Measurements from ENCODE around the gene RSF1. TPM values are rescaled to one million over a fixed set of nuclear protein-coding genes. Genes with fewer than 3 reads are reported as not detected.

RSF1 gene
- total RNA-seq, 1 donor from 2014 or later, result 45.3 TPM

GRCh38 chr11:77750394-77751156 is 69.9 kb downstream of the RSF1 start:
- Mint-ChIP-seq H3K9me3 (no peaks in the 10 kb centered on the region), H3K36me3 (ENCODE audit: low read depth) (peaks cover 15% of the 10 kb centered on the region), H3K4me3 (no peak overlapping the region), H3K27ac (no peak overlapping the region), H3K4me1 (no peaks in the 10 kb centered on the region), H3K27me3 (no peaks in the 10 kb centered on the region)
- DNase-seq, result no peak
- intact Hi-C loops (cut with micrococcal nuclease), result no loop called here

GRCh38 chr11:77749232-77749631 is 71.3 kb downstream of the RSF1 start:
- H3K27me3 Mint-ChIP-seq, result no peaks in the 10 kb centered on the region
- peaks cover 15% of the 10 kb centered on the region for H3K36me3 Mint-ChIP-seq (ENCODE audit: low read depth)
- intact Hi-C loops (cut with micrococcal nuclease), result no loop called here
- no peaks in the 10 kb centered on the region for H3K4me1 Mint-ChIP-seq
- H3K9me3 Mint-ChIP-seq, result no peaks in the 10 kb centered on the region
- H3K4me3 Mint-ChIP-seq, result no peak overlapping the region
- no peak for DNase-seq
- no peak overlapping the region for H3K27ac Mint-ChIP-seq

DNA sequence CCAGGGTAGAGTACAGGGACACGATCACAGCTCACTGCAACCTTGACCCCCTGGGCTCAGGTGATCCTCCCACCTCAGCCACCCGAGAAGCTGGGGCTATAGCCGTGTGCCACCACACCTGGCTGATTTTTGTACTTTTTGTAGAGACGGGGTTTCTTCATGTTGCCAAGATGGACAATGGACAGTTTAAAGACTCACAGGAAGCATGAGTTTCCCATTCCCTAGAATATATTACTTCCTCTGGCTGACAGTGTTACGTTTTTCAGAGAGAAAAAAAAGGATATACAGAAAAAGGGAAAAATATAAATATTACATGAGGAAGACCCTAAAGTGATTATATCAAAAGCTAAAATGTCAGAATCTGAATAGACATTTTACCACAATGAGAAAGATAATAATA is 72.3 kb downstream of the RSF1 start:
- no peaks in the 10 kb centered on the region for H3K4me1 Mint-ChIP-seq
- intact Hi-C loops (cut with micrococcal nuclease), result no loop called here
- H3K9me3 Mint-ChIP-seq, result no peaks in the 10 kb centered on the region

GRCh38 chr11:77747381-77747969 is 73.0 kb downstream of the RSF1 start:
- DNase-seq, result no peak
- Mint-ChIP-seq H3K4me3 (no peak overlapping the region), H3K36me3 (ENCODE audit: low read depth) (peaks cover 17% of the 10 kb centered on the region), H3K9me3 (no peaks in the 10 kb centered on the region), H3K4me1 (no peaks in the 10 kb centered on the region), H3K27me3 (no peaks in the 10 kb centered on the region), H3K27ac (no peak overlapping the region)
- intact Hi-C loops (cut with micrococcal nuclease), result no loop called here

More for the DNA sequence above, 72.3 kb downstream of the RSF1 start:
- no peak overlapping the region for H3K27ac Mint-ChIP-seq
- no peak for DNase-seq
- no peaks in the 10 kb centered on the region for H3K27me3 Mint-ChIP-seq
- H3K36me3 Mint-ChIP-seq (ENCODE audit: low read depth), result peaks cover 10% of the 10 kb centered on the region
- no peak overlapping the region for H3K4me3 Mint-ChIP-seq

DNA sequence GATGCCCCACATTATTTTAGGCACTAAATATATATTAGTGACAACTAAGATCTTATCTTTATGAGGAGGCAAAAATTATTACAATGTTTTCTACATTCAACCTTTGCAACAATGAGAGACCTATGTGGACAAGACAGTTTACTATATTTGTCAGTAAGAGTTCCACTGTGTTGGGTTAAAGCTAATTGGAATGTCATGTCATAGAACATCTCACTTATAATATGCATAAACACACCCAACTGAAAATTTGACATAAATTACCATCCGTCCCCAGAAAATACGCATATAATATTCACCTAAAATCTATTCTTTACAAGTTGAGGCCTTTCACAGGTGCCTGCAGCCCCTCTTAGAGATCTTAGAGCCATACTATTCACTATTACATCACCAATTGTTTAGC is 84.0 kb downstream of the RSF1 start:
- no peak overlapping the region for H3K4me3 Mint-ChIP-seq
- H3K27me3 Mint-ChIP-seq, result no peaks in the 10 kb centered on the region
- DNase-seq, result no peak
- intact Hi-C loops (cut with micrococcal nuclease), result no loop called here
- no peak overlapping the region for H3K27ac Mint-ChIP-seq
- peaks cover 15% of the 10 kb centered on the region for H3K9me3 Mint-ChIP-seq
- no peaks in the 10 kb centered on the region for H3K4me1 Mint-ChIP-seq
- H3K36me3 Mint-ChIP-seq (ENCODE audit: low read depth), result peaks cover 61% of the 10 kb centered on the region

GRCh38 chr11:77734890-77735289 is 85.6 kb downstream of the RSF1 start:
- H3K4me3 Mint-ChIP-seq, result no peak overlapping the region
- H3K9me3 Mint-ChIP-seq, result peaks cover 25% of the 10 kb centered on the region
- no peaks in the 10 kb centered on the region for H3K4me1 Mint-ChIP-seq
- no peak for DNase-seq
- H3K36me3 Mint-ChIP-seq (ENCODE audit: low read depth), result peaks cover 67% of the 10 kb centered on the region
- H3K27ac Mint-ChIP-seq, result no peak overlapping the region
- H3K27me3 Mint-ChIP-seq, result no peaks in the 10 kb centered on the region
- intact Hi-C loops (cut with micrococcal nuclease), result no loop called here

DNA sequence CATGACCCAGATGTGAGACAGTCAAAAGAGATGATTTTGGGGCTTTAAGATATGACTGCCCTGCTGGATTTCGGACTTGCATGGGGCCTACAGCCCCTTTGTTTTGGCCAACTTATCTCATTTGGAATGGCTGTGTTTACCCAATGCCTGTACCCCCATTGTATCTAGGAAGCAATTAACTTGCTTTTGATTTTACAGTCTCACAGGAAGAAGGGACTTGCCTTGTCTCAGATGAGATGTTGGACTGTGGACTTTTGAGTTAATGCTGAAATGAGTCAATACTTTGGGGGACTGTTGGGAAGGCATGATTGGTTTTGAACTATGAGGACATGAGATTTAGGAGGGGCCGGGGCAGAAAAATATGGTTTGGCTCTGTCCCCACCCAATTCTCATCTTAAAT is 88.4 kb downstream of the RSF1 start:
- Mint-ChIP-seq H3K4me1 (peaks cover 2% of the 10 kb centered on the region), H3K27me3 (no peaks in the 10 kb centered on the region), H3K36me3 (ENCODE audit: low read depth) (peaks cover 56% of the 10 kb centered on the region), H3K9me3 (peaks cover 25% of the 10 kb centered on the region), H3K4me3 (no peak overlapping the region), H3K27ac (no peak overlapping the region)
- no peak for DNase-seq
- intact Hi-C loops (cut with micrococcal nuclease), result no loop called here

DNA sequence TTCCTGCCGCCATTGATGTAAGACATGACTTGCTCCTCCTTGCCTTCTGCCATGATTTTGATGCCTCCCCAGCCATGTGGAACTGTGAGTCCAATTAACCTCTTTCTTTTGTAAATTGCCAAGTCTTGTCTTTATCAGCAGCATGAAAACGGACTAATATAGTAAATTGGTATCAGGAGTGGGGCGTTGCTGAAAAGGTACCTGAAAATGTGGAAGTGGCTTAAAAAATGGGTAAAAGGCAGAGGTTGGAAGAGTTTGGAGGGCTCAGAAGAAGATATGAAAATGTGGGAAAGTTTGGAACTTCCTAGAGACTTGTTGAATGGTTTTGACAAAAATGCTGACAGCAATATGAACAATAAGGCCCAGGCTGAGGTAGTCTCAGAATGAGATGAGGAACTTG is 89.7 kb downstream of the RSF1 start:
- intact Hi-C loops (cut with micrococcal nuclease), result no loop called here
- Mint-ChIP-seq H3K4me1 (peaks cover 7% of the 10 kb centered on the region), H3K4me3 (no peak overlapping the region), H3K9me3 (peaks cover 25% of the 10 kb centered on the region), H3K27ac (no peak overlapping the region), H3K36me3 (ENCODE audit: low read depth) (peaks cover 49% of the 10 kb centered on the region), H3K27me3 (no peaks in the 10 kb centered on the region)
- no peak for DNase-seq

GRCh38 chr11:77729063-77729462 is 91.5 kb downstream of the RSF1 start:
- peaks cover 7% of the 10 kb centered on the region for H3K4me1 Mint-ChIP-seq
- intact Hi-C loops (cut with micrococcal nuclease), result no loop called here

GRCh38 chr11:77728203-77728786 is 92.2 kb downstream of the RSF1 start:
- intact Hi-C loops (cut with micrococcal nuclease), result no loop called here
- Mint-ChIP-seq H3K36me3 (ENCODE audit: low read depth) (peaks cover 44% of the 10 kb centered on the region), H3K27ac (no peak overlapping the region), H3K27me3 (no peaks in the 10 kb centered on the region), H3K4me3 (no peak overlapping the region), H3K4me1 (peaks cover 7% of the 10 kb centered on the region), H3K9me3 (peaks cover 21% of the 10 kb centered on the region)
- no peak for DNase-seq

More at GRCh38 chr11:77729063-77729462, 91.5 kb downstream of the RSF1 start:
- no peak overlapping the region for H3K27ac Mint-ChIP-seq
- no peak for DNase-seq
- H3K9me3 Mint-ChIP-seq, result peaks cover 21% of the 10 kb centered on the region
- no peaks in the 10 kb centered on the region for H3K27me3 Mint-ChIP-seq
- H3K4me3 Mint-ChIP-seq, result no peak overlapping the region
- H3K36me3 Mint-ChIP-seq (ENCODE audit: low read depth), result peaks cover 47% of the 10 kb centered on the region

DNA sequence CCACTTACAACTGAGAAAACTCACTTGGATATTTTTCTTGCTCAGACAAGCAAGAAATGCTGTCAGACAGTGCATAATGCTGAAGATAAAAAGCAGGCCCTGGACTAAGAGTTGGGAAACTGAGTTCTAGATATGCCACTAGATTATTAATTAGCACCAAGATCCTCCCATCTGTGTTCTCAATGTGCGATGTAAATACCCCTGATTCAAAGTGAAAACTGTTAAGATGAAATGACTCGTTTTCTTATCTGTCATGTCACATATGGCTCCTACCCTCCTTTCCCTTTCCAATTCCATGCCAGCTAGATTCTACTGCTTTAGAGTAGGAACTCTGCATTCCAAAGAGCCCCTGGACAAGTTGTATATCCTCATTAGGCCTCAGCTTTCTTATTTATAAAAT is 94.0 kb downstream of the RSF1 start:
- no peaks in the 10 kb centered on the region for H3K27me3 Mint-ChIP-seq
- peaks cover 40% of the 10 kb centered on the region for H3K36me3 Mint-ChIP-seq (ENCODE audit: low read depth)

DNA sequence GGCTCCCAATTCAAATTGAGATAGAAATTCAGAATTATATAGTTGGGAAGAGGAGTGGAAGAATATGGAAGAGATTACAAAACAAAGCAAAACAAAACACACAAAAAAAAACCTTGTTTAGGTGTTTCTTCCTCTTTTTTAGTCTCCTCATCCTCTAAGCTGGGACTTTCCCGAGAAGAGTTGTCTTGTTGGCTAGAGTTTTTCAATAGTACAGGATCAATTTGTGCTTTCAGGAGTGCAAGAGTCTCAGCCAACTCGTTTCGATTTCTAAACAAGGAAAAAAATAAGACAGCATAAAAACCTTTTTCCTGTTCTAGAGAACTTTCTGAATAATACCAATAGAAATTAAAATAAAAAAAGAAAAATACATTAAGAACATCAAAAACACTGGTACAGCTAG is 95.1 kb downstream of the RSF1 start:
- peaks cover 7% of the 10 kb centered on the region for H3K4me1 Mint-ChIP-seq
- no peak for DNase-seq
- no peak overlapping the region for H3K4me3 Mint-ChIP-seq
- peaks cover 37% of the 10 kb centered on the region for H3K36me3 Mint-ChIP-seq (ENCODE audit: low read depth)
- intact Hi-C loops (cut with micrococcal nuclease), result no loop called here
- no peaks in the 10 kb centered on the region for H3K27me3 Mint-ChIP-seq
- peaks cover 3% of the 10 kb centered on the region for H3K9me3 Mint-ChIP-seq
- no peak overlapping the region for H3K27ac Mint-ChIP-seq

More for the DNA sequence above, 94.0 kb downstream of the RSF1 start:
- intact Hi-C loops (cut with micrococcal nuclease), result no loop called here
- Mint-ChIP-seq H3K27ac (no peak overlapping the region), H3K9me3 (peaks cover 10% of the 10 kb centered on the region), H3K4me3 (no peak overlapping the region), H3K4me1 (peaks cover 7% of the 10 kb centered on the region)
- no peak for DNase-seq

GRCh38 chr11:77724636-77725035 is 95.9 kb downstream of the RSF1 start:
- Mint-ChIP-seq H3K27ac (no peak overlapping the region), H3K27me3 (no peaks in the 10 kb centered on the region), H3K9me3 (no peaks in the 10 kb centered on the region), H3K36me3 (ENCODE audit: low read depth) (peaks cover 39% of the 10 kb centered on the region), H3K4me1 (peaks cover 7% of the 10 kb centered on the region), H3K4me3 (no peak overlapping the region)
- intact Hi-C loops (cut with micrococcal nuclease), result no loop called here
- no peak for DNase-seq

DNA sequence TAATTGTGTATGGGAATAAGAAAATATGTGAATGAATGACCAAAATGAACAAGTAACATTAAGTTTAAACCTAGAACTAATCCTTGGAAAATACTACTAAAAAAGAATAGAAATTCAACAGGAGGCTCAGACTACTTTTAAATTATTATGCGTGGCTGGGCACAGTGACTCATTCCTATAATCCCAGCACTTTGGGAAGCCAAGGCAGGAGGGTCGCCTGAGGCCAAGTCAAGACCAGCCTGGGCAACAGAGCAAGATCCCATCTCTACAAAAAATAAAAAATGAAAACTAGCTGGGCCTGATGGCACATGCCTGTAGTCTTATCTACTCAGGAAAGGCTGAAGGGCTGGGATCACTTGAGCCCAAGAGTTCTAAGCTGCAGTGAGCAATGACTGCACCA is 97.5 kb downstream of the RSF1 start:
- H3K9me3 Mint-ChIP-seq, result no peaks in the 10 kb centered on the region
- H3K27ac Mint-ChIP-seq, result no peak overlapping the region
- H3K27me3 Mint-ChIP-seq, result no peaks in the 10 kb centered on the region
- peaks cover 43% of the 10 kb centered on the region for H3K36me3 Mint-ChIP-seq (ENCODE audit: low read depth)
- no peak for DNase-seq
- peaks cover 7% of the 10 kb centered on the region for H3K4me1 Mint-ChIP-seq
- H3K4me3 Mint-ChIP-seq, result no peak overlapping the region
- intact Hi-C loops (cut with micrococcal nuclease), result no loop called here
